Ovary (tissue), 3 donors: ENCODE results near the gene GTF2H1.
"Not testable (repeated sequence)": the region's sequence is repeated elsewhere in the genome, so short reads cannot be mapped to it uniquely, and the experiment has no call there.

ENCODE experiments used
- POLR2A ChIP-seq: fragments of 450-650 bp; IDR thresholded peaks from one replicate; pipeline ENCODE4 v1.6.1; 2017; ENCODE audit warnings: antibody characterized with exemption, mild to moderate bottlenecking, moderate library complexity
- TF ChIP-seq, protein P1 (sequence below), 3 donors: fragments of 450-650 bp in 2 of 3; fragments of 200-600 bp in 1 of 3; IDR thresholded peaks; one replicate each; pipeline versions ENCODE4 v1.5.1 to v1.8.0; 2016 to 2022; ENCODE audit warnings: antibody characterized with exemption in 3 of 3, mild to moderate bottlenecking in 1 of 3
- donor health status: DM: no; HTN: no; CAD: no.

DNA sequence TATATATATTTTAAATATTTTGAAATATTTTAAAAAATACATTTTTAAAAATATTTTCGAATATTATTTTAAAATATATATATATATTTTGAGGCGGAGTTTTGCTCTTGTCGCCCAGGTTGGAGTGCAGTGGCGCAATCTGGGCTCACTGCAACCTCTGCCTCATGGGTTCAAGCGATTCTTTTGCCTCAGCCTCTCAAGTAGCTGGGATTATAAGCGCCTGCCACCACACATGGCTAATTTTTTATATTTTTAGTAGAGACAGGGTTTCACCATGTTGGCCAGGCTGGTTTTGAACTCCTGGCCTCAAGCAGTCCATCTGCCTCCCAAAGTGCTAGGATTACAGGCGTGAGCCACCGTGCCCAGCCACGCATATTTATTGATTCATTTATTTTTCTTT is 78.7 kb downstream of the GTF2H1 start:
- TF ChIP-seq, protein P1, sequence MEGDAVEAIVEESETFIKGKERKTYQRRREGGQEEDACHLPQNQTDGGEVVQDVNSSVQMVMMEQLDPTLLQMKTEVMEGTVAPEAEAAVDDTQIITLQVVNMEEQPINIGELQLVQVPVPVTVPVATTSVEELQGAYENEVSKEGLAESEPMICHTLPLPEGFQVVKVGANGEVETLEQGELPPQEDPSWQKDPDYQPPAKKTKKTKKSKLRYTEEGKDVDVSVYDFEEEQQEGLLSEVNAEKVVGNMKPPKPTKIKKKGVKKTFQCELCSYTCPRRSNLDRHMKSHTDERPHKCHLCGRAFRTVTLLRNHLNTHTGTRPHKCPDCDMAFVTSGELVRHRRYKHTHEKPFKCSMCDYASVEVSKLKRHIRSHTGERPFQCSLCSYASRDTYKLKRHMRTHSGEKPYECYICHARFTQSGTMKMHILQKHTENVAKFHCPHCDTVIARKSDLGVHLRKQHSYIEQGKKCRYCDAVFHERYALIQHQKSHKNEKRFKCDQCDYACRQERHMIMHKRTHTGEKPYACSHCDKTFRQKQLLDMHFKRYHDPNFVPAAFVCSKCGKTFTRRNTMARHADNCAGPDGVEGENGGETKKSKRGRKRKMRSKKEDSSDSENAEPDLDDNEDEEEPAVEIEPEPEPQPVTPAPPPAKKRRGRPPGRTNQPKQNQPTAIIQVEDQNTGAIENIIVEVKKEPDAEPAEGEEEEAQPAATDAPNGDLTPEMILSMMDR (IDR thresholded peaks at IDR 0.05) = not testable (repeated sequence)
- TF ChIP-seq POLR2A = not testable (repeated sequence)
